PFSK-1 (cell line): ENCODE measurements around the gene BEGAIN.

ENCODE experiments used
- POLR2AphosphoS5 ChIP-seq: IDR thresholded peaks from 2 replicates; pipeline ENCODE4 v1.6.1; 2012; ENCODE audit warnings: low read depth, mild to moderate bottlenecking, control low read depth, low read length, moderate library complexity
- SIN3A ChIP-seq: IDR thresholded peaks from 2 replicates; pipeline ENCODE4 v1.6.1; 2012; ENCODE audit warnings: mild to moderate bottlenecking, low read length, moderate library complexity, borderline replicate concordance; ENCODE audit not compliant: insufficient read depth
- TAF1 ChIP-seq: IDR thresholded peaks from 2 replicates; pipeline ENCODE4 v1.6.1; 2012; ENCODE audit warnings: low read length, control low read depth, borderline replicate concordance; ENCODE audit not compliant: insufficient read depth

DNA sequence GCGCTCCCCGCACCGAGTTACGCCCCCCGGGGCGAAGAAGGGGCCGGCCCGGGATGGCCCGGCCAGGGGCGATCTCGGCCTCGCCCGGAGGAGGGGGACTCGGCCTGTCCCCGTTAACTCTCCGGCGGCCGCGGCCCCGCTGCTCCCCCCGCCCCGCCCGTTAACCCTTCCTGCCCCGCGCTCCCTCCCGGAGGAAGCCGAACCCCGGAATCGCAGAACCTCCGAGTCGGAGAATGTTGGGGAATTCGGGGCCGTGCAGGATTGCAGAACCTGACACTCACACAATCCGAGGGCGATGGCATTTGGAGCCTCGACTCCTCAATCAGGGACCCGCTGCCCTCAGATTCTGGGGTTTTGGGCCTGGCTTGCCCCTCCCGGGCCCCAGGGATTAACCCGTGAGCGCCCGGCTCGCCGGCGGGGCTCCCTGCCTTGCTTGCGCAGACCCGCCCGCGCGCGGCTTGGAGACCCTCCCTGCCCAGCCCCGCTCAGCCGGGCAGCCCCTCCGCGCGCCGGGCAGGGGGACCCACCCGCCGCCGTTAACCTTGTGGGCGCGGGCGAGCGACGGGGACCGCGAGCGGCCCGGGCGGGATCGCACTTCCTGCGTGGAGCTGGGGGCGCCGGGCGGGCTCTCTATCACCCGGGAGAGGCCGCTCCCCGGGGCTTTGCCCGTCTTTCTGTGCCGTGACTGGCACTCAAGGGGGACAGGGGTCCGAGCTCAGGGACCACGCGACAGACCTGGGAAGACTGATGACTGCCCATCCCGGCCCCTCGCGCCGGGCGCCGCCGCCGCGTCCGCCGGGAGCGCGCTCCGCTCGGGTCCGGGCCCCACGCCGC is 18.8 kb downstream of the BEGAIN start:
- TF ChIP-seq SIN3A (no peak), POLR2AphosphoS5 (no peak), TAF1 (no peak)
